ENCODE measurements around the gene FBXW5. TPM values are rescaled to one million over a fixed set of nuclear protein-coding genes. Genes with fewer than 3 reads are reported as not detected.

FBXW5 gene
- total RNA-seq, 2 donors from 2014 or later = 64.2 to 76.5 TPM

DNA sequence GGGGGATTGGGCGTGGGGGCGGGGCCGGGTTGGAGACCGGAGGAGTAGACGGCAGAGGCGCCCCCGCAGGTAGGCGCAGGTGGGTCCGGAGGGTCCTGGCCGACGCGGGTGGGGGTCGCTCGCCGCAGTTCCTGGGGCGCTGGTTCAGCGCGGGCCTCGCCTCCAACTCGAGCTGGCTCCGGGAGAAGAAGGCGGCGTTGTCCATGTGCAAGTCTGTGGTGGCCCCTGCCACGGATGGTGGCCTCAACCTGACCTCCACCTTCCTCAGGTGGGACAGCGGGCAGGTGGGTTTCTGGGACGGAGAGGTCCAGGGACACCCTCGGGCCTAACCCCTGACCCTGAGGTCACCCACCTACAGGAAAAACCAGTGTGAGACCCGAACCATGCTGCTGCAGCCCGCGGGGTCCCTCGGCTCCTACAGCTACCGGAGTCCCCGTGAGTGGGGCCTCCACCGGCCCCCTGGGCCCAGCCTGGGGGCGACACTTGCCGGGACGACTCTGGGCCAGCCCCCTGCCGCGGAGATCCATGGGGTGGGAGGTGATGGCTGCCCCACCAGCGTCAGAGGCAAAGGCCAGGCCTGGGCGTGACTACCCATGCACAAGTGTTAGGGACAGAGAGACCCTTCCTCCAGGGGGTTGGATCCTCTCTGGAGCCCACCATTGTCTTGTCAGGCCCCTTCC is 34.5 kb upstream of the FBXW5 start:
- peaks cover 2% of the 10 kb centered on the region for H3K27me3 Mint-ChIP-seq (ENCODE audit: insufficient read depth)
- Histone ChIP-seq H3K4me3 (ENCODE audit: low read length) (no peak overlapping the region), H3K27ac (ENCODE audit: low read depth, low read length) (no peak overlapping the region), H3K36me3 (ENCODE audit: control insufficient read depth, insufficient read depth, low read length) (no peaks in the 10 kb centered on the region), H3K4me1 (ENCODE audit: control insufficient read depth, insufficient read depth, low read length) (peaks cover 3% of the 10 kb centered on the region), H3K27me3 (ENCODE audit: control insufficient read depth, insufficient read depth, low read length, poor library complexity, severe bottlenecking) (peaks cover 8% of the 10 kb centered on the region), H3K9ac (ENCODE audit: extremely low read depth, low read length, poor library complexity, severe bottlenecking) (no peak overlapping the region), H3K9me3 (ENCODE audit: control insufficient read depth, low read length) (no peaks in the 10 kb centered on the region)
- DNase-seq = no peak
- H3K4me1 Mint-ChIP-seq = peaks cover 11% of the 10 kb centered on the region
- no peaks in the 10 kb centered on the region for H3K9me3 Mint-ChIP-seq
- H3K36me3 Mint-ChIP-seq (ENCODE audit: low read depth) = no peaks in the 10 kb centered on the region
- WGBS, 2 experiments (ENCODE audit: insufficient coverage in 1 of 2, insufficient read length in 1 of 2) = 66 to 74% methylated on average over 38 to 41 of the region's 41 CpGs
- H3K27ac Mint-ChIP-seq = no peak overlapping the region
- TF ChIP-seq, protein P1, sequence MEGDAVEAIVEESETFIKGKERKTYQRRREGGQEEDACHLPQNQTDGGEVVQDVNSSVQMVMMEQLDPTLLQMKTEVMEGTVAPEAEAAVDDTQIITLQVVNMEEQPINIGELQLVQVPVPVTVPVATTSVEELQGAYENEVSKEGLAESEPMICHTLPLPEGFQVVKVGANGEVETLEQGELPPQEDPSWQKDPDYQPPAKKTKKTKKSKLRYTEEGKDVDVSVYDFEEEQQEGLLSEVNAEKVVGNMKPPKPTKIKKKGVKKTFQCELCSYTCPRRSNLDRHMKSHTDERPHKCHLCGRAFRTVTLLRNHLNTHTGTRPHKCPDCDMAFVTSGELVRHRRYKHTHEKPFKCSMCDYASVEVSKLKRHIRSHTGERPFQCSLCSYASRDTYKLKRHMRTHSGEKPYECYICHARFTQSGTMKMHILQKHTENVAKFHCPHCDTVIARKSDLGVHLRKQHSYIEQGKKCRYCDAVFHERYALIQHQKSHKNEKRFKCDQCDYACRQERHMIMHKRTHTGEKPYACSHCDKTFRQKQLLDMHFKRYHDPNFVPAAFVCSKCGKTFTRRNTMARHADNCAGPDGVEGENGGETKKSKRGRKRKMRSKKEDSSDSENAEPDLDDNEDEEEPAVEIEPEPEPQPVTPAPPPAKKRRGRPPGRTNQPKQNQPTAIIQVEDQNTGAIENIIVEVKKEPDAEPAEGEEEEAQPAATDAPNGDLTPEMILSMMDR (conservative IDR thresholded peaks at IDR 0.05) = peak; percentile 22
- H3K4me3 Mint-ChIP-seq = peak overlapping the region; percentile 27

DNA sequence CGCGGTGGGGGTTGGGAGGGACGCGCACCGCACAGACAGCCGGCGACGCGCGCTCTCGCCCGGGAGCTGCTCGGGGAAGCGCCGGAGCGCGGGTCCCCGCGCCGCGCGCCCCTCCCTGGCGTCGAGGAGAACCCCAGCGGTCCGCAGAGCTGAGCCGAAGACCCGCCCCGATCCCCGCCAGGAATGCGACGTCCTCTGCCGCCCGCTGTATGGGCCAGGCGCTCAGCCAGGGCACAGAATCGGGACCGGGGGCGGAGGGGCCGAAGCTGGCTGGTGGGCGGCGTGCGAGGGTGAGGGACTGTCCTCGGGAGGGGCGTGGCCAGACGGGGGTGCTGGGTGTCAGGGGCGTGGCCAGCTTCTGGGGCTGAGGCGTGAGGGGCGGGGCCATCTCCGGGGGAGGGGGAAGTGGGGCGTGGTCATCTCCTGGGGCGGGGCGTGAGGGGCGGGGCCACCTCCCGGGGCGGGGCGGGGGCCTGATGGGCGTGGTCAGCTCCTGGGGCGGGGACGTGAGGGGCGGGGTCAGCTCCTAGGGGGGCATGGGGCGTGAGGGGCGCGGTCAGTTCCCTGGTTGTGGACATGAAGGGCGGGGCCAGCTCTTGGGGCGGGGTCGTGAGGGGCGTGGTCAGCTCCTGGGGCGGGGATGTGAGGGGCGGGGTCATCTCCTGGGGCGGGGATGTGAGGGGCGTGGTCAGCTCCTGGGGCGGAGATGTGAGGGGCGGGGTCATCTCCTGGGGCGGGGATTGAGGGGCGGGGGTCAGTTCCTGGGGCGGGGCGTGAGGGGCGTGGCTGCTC is 33.7 kb upstream of the FBXW5 start:
- Mint-ChIP-seq H3K4me3 (peak overlapping the region; percentile 52), H3K27ac (no peak overlapping the region), H3K27me3 (ENCODE audit: insufficient read depth) (peaks cover 2% of the 10 kb centered on the region), H3K36me3 (ENCODE audit: low read depth) (no peaks in the 10 kb centered on the region), H3K4me1 (peaks cover 11% of the 10 kb centered on the region), H3K9me3 (no peaks in the 10 kb centered on the region)
- DNase-seq = peak; percentile 98
- peak overlapping the region; percentile 6 for H3K9ac ChIP-seq (ENCODE audit: extremely low read depth, low read length, poor library complexity, severe bottlenecking)
- peaks cover 3% of the 10 kb centered on the region for H3K4me1 ChIP-seq (ENCODE audit: control insufficient read depth, insufficient read depth, low read length)
- peak overlapping the region; percentile 69 for H3K4me3 ChIP-seq (ENCODE audit: low read length)
- no peak overlapping the region for H3K27ac ChIP-seq (ENCODE audit: low read depth, low read length)
- TF ChIP-seq, protein P1 (conservative IDR thresholded peaks at IDR 0.05) = peak; percentile 14
- H3K27me3 ChIP-seq (ENCODE audit: control insufficient read depth, insufficient read depth, low read length, poor library complexity, severe bottlenecking) = peaks cover 6% of the 10 kb centered on the region
- WGBS, 2 experiments (ENCODE audit: insufficient coverage in 1 of 2, insufficient read length in 1 of 2) = 0 to 1% methylated on average over 29 to 71 of the region's 78 CpGs
- H3K36me3 ChIP-seq (ENCODE audit: control insufficient read depth, insufficient read depth, low read length) = no peaks in the 10 kb centered on the region
- H3K9me3 ChIP-seq (ENCODE audit: control insufficient read depth, low read length) = no peaks in the 10 kb centered on the region

DNA sequence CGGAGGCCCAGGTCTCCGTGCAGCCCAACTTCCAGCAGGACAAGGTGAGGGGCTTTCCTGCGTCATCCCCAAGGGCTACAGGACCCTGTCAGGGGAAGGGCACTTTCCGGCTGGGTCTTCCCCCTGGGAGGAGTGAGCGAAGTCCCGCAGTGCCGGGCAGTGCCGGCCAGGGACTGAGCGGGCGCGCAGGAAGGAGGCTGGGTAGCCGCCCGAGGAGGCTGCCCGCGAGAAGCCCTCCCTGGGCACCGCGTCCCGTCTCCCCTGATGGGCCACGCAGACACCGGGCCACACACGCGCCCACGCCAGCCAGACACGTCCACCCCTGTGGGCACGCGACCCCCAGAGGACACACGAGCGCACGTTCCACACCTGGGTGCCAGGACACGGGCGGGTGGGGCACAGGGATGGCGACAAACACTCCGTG is 33.1 kb upstream of the FBXW5 start:
- no peak overlapping the region for H3K27ac Mint-ChIP-seq
- no peaks in the 10 kb centered on the region for H3K9me3 Mint-ChIP-seq
- no peak overlapping the region for H3K27ac ChIP-seq (ENCODE audit: low read depth, low read length)
- no peaks in the 10 kb centered on the region for H3K9me3 ChIP-seq (ENCODE audit: control insufficient read depth, low read length)
- no peaks in the 10 kb centered on the region for H3K36me3 ChIP-seq (ENCODE audit: control insufficient read depth, insufficient read depth, low read length)
- H3K27me3 ChIP-seq (ENCODE audit: control insufficient read depth, insufficient read depth, low read length, poor library complexity, severe bottlenecking) = peaks cover 6% of the 10 kb centered on the region
- H3K36me3 Mint-ChIP-seq (ENCODE audit: low read depth) = no peaks in the 10 kb centered on the region
- peak overlapping the region; percentile 52 for H3K4me3 Mint-ChIP-seq
- DNase-seq = no peak
- peak overlapping the region; percentile 6 for H3K9ac ChIP-seq (ENCODE audit: extremely low read depth, low read length, poor library complexity, severe bottlenecking)
- TF ChIP-seq, protein P1 (conservative IDR thresholded peaks at IDR 0.05) = no peak
- H3K4me1 Mint-ChIP-seq = peaks cover 11% of the 10 kb centered on the region
- peaks cover 3% of the 10 kb centered on the region for H3K4me1 ChIP-seq (ENCODE audit: control insufficient read depth, insufficient read depth, low read length)
- H3K4me3 ChIP-seq (ENCODE audit: low read length) = peak overlapping the region; percentile 69
- 15 to 20% methylated on average over 15 to 33 of the region's 33 CpGs for WGBS, 2 experiments (ENCODE audit: insufficient coverage in 1 of 2, insufficient read length in 1 of 2)
- peaks cover 2% of the 10 kb centered on the region for H3K27me3 Mint-ChIP-seq (ENCODE audit: insufficient read depth)
